GM21390 (cell line): ENCODE results near the gene ATP5PD.
"Not testable (repeated sequence)": the region's sequence is repeated elsewhere in the genome, so short reads cannot be mapped to it uniquely, and the experiment has no call there.

Experiments
- ATAC-seq: cut with Tn5 transposase; IDR thresholded peaks from one replicate; pipeline ENCODE4 v1.9.1; 2021; ENCODE audit not compliant: unreplicated experiment

The ATP5PD gene

GRCh38 chr17:75077496-75078283 lies 30.9 kb upstream of the ATP5PD start:
- no peak for ATAC-seq

GRCh38 chr17:75077072-75077495 lies 30.3 kb upstream of the ATP5PD start:
- no peak for ATAC-seq

DNA sequence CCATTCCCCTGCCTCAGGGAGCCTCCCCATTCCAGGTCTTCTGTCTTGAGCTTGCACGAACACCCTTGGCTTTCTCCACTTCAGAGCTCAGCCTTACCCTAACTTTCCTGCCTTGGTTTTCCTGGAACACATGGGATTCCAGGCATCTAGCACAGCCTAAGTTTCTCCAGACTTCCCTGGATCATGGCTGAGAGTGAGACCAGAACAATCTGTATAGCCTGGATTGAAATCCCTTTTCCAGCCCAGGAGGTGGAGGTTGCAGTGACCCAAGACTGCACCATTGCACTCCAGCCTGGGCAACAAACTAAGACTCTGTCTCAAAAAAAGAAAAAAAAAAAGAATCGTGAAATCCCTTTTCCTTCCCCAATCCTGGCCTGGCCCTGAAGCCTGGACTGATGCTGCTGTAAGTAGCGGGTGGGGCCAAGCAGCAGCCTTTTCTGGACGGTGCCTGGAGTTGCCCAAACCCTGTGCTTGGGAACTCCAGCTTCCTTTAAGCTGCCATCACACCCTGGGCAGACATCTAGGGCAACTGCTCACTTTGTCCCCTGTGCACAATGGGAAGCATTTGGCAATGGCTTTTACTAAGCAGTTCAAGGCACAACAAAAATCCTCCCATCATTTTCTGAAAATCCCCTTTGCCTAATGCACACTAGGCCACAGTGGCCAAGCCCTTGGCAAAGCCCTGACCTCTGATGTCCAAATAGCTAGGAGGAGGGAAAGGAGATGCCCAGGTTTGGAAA lies 29.0 kb upstream of the ATP5PD start:
- no peak for ATAC-seq

DNA sequence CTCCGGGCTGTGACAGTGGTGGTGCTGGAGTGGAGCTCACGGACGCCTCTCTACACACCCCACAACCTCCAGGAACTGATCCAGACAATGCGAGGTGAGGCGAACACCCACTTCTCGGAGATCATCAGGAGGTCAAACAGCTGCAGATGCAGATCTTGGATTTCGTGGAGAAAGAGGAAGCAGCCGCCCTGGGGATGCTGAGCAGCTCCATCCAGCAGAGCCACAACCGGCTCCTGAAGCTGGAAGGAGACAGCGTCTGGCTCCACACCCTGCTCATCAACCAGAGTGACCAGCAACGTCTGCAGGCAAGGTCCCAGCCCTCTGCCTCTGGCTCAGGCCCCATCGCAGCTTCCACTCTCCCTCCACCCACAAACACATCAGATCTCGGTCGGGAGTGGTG lies 27.8 kb upstream of the ATP5PD start:
- ATAC-seq = no peak

DNA sequence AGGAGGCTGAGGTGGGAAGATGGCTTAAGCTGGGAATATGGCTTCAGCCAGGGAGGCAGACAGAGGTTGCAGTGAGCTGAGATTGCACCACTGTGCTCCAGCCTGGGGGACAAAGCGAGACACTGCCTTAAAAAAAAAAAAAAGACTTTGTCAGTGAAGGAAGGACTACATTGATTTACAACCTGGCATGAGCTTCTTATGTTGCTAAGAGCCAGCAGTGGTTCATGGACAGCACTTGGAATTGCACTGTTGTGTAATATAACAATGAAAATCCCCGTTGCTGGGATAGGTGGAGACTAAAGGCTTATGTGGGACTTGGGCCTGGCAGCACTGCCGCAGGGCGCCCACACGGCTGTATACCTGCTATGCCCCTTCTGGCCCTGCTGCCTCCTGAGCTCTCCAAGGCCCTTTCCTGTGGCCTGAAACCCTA lies 26.9 kb upstream of the ATP5PD start:
- no peak for ATAC-seq

DNA sequence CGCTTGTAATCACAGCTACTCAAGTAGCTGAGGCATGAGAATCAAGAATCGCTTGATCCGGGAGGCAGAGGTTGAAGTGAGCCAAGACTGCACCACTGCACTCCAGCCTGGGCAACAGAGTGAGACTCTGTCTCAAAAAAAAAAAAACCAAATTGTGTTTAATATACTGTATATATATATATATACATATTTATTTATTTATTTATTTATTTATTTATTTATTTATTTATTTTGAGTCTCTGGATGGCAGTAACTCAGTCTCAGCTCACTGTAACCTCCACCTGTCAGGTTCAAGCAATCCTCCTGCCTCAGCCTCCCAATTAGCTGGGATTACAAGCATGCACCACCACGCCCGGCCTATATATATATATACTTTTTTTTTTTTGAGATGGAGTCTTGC lies 26.1 kb upstream of the ATP5PD start:
- ATAC-seq = not testable (repeated sequence)

GRCh38 chr17:75071478-75072271 lies 24.9 kb upstream of the ATP5PD start:
- not testable (repeated sequence) for ATAC-seq

DNA sequence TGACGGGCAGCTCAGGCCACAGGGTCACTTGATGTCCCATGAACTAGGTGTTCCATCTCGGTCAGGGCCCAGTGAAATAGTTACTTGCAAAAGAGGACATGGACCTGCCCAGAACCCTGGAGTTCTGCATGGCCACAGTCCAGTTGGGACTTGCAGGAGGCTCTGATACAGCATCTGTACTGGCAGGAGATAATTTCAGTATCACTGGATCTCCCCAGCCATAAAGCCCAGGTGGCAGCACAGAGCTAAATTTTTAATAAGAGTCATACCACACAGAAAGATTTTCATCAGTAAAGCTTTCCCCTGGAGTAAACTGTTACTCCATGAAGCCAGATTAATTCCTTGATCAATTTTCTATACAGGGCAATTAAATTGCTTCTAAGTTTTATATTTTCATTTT lies 23.0 kb upstream of the ATP5PD start:
- no peak for ATAC-seq

DNA sequence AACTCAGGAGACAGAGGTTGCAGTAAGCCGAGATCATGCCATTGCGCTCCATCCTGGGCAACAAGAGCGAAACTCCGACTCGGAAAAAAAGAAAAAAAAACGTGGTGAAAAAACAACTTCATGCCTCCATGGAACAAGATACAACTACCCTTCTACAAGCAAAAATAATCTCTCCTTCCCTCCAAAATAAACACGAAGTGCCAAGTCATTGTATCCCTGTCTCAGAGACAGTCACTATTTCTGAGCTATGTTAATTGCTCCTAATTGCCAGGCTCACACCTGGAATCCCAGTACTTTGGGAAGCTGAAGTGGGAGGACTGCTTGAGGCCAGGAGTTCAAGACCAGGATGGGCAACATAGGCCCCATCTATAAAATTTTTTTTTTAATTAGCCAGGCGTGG lies 22.0 kb upstream of the ATP5PD start:
- no peak for ATAC-seq

DNA sequence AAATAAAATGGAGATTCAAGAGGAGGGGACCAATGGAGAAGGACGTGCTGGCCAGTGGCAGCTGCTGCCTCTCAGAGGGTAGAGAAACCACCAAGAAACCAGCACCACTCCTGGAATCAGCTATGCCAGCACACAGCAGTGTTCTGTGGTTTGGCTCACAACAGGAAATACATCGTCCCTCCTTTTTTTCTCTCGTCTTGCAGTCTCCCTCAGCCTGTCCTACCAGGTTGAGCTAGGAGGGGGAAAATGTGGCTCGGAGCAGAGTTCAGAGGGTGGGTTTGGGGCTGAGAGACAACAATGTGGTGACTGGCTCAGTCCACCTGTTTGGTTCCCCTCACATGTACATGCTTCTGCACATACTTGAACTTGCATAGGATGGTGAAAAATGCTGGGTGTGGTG lies 21.1 kb upstream of the ATP5PD start:
- no peak for ATAC-seq

- ATAC-seq = no peak
These were observed 18.9 kb upstream of the ATP5PD start for GRCh38 chr17:75065562-75066151.

DNA sequence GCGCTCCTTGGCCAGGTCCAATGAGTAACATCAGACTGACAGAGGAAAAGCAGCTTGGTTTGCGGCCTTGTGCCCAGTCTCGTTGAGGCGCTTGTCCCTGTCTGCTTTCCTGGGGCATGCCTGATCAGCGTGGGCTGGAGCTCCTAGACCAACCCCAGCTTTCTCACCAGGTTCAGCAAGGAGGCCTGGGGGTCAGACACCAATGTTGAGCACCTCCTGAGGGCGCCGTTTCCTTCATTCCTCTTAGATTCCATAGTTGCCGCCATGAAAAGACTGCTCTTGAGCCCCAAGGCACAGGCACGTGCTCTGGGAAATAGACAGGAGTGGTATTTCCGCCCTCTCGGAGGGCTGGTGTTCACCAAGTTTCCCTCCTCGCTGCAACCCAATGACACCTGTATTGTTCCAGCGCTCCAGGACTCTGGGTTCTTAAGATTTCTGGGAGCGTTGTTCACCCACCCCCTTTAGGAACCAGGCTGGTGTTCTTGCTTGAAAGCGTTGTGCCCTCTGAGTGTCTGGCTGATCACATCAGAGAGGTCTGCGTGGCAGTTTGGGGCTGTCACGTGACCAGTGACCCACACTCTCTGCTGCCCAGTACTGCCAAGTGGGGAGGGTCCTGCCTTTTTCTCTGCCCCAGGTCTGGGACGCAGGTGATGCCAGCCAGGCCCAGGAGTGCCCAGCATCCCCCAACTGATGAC lies 18.2 kb upstream of the ATP5PD start:
- ATAC-seq = no peak

- ATAC-seq = no peak
These were observed 17.7 kb upstream of the ATP5PD start for GRCh38 chr17:75064460-75064859.

DNA sequence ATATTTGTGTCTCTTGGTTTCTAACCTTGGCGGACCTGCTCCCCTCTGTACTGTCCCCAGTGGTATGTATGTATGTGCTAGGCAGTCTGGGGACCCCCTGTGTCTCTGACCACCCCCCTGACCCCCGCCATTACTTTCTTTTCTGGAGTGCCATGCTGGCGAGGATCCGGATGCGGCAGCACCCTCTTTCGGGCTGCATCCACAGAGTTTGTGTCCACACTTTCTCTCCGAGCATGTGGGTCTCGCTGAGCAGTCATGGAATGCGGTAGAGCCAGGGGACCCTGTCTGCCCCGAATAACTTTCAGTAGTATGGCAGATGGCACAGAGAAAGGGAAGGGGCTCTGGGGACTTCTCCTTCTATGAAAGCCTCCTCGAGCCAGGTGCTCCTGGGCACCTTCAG lies 17.3 kb upstream of the ATP5PD start:
- ATAC-seq = no peak

DNA sequence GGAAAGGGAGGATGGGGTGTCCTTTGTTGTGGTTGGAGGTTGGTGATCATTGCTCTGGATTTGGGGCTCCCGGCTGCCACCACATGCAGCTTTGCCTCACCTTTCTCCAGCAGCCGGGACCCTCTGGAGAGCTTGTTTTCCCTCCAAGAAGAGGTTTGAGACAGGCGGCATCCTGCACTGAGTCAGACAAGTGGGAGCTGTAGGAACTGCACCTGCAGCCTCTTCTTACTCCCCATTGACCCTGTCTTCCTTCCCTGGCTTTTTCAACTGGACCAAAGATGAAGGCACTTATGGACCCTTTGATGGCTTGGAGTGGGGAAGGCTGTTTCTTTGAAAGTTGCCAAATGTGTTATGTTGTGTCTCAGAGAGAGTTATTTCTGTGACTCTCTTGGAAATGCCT lies 16.9 kb upstream of the ATP5PD start:
- no peak for ATAC-seq

DNA sequence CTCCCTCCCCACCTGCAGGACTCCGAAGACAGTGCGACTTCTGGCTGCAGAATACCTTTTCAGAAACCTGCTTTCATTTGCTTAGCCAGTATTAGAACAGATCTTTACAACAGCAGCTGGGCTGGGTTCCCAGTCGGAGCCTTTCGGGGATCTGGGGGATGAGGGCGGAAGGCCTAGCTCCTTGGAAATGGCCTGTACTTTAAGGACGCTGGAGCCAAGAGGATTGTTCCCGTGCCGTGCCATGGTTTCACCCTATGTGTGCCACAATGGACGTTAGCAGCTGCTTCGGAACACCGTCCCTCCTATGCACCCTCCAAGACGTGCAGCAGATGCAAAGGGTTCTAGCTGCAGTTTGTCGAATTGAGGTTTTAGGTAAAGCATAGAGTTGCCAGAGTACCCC lies 16.4 kb upstream of the ATP5PD start:
- ATAC-seq = no peak

DNA sequence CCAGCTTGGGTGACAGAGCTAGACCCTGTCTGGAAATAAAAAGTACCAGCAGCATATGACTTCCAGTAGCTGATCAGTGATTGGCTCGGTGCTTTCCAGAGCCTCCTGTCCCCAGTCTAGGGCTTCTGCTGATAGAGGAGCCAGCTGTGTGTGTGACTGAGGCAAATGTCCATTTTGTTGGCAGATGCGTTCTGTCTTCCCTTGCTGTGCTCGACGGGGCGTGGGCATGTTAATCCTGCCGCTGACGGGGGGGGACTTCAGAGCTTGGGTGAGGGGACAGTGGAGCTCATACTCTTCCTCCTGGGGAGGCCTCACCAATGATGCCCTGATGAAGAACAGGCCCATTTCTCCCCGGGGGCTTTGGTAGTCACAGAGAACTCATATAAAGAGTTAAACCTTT lies 14.8 kb upstream of the ATP5PD start:
- ATAC-seq = no peak

GRCh38 chr17:75061055-75061438 lies 14.3 kb upstream of the ATP5PD start:
- no peak for ATAC-seq

GRCh38 chr17:75060434-75061054 lies 13.8 kb upstream of the ATP5PD start:
- no peak for ATAC-seq
